ENCODE measurements around the gene INSM2. TPM values are rescaled to one million over a fixed set of nuclear protein-coding genes. Genes with fewer than 3 reads are reported as not detected.

The INSM2 gene
- total RNA-seq: 0.98 TPM

GRCh38 chr14:35533357-35534207, at the start of gene INSM2:
TSS of gene INSM2 (plus strand) at chr14:35534164. CDS start at chr14:35534253, 89 bp downstream.
- Histone ChIP-seq H3K36me3 (no peaks in the 10 kb centered on the region), H3K27me3 (no peaks in the 10 kb centered on the region), H3K9me3 (no peaks in the 10 kb centered on the region), H3K27ac (no peak within 1 kb of the TSS), H3K4me1 (peaks cover 29% of the 10 kb centered on the region), H3K4me3 (peak within 1 kb of the TSS; percentile 45 to 58)
- TF ChIP-seq POLR2A (IDR thresholded peaks at IDR 0.05) (no peak), POLR2AphosphoS5 (IDR thresholded peaks at IDR 0.05; ENCODE audit: insufficient read depth in 1 of 2, low read depth in 1 of 2) (no peak)
- TF ChIP-seq, protein P1, sequence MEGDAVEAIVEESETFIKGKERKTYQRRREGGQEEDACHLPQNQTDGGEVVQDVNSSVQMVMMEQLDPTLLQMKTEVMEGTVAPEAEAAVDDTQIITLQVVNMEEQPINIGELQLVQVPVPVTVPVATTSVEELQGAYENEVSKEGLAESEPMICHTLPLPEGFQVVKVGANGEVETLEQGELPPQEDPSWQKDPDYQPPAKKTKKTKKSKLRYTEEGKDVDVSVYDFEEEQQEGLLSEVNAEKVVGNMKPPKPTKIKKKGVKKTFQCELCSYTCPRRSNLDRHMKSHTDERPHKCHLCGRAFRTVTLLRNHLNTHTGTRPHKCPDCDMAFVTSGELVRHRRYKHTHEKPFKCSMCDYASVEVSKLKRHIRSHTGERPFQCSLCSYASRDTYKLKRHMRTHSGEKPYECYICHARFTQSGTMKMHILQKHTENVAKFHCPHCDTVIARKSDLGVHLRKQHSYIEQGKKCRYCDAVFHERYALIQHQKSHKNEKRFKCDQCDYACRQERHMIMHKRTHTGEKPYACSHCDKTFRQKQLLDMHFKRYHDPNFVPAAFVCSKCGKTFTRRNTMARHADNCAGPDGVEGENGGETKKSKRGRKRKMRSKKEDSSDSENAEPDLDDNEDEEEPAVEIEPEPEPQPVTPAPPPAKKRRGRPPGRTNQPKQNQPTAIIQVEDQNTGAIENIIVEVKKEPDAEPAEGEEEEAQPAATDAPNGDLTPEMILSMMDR (IDR thresholded peaks at IDR 0.05): no peak
- no peak for DNase-seq (ENCODE audit: extremely low spot score in 2 of 2)
- intact Hi-C loops (cut with DNase I): no loop called here

DNA sequence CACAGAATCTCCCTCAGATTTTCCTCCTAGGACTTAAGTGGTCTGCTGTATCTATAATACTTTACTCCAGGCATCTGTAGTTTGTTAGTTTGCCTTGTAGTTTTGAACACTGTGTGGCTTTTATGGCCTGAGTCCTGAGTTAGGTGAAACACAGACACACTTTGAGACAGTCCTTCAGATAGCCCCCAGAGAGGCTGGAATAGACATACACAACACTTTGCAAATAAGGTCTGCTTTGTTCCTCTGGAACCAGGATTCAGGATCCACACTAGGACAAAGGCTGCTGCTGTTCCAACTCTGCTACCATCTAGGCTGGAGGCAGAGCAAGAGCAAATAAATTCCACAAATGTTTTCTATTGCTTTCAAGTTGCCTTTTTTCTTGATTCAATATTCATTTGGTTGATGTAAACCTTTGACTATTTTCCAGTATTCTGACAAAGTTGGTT, 41.4 kb upstream of the INSM2 start:
- TF ChIP-seq POLR2A (IDR thresholded peaks at IDR 0.05) (no peak), POLR2AphosphoS5 (IDR thresholded peaks at IDR 0.05; ENCODE audit: insufficient read depth in 1 of 2, low read depth in 1 of 2) (no peak)
- TF ChIP-seq, protein P1 (IDR thresholded peaks at IDR 0.05): no peak
- H3K9me3 ChIP-seq: no peaks in the 10 kb centered on the region
- no peaks in the 10 kb centered on the region for H3K4me1 ChIP-seq
- no peak for DNase-seq (ENCODE audit: extremely low spot score in 2 of 2)
- no peak overlapping the region for H3K27ac ChIP-seq
- no peaks in the 10 kb centered on the region for H3K27me3 ChIP-seq
- intact Hi-C loops (cut with DNase I): no loop called here
- no peak overlapping the region for H3K4me3 ChIP-seq
- no peaks in the 10 kb centered on the region for H3K36me3 ChIP-seq

DNA sequence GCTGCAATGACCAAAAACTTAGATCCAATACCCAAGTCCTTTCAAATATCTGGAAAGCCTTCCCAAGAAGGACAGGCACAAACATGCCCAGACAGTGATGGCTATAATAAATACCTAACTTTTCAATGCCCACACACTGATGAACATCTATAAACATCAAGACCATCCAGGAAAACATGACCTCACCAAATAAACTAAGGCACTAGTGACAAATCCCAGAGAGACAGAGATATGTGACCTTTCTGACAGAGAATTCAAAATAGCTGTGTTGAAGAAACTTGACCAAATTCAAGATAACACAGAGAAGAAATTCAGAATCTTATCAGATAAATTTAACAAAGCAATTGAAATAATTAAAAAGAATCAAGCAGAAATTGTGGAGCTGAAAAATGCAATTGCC, 38.7 kb upstream of the INSM2 start:
- Histone ChIP-seq H3K36me3 (no peaks in the 10 kb centered on the region), H3K27ac (no peak overlapping the region), H3K4me3 (no peak overlapping the region), H3K27me3 (no peaks in the 10 kb centered on the region), H3K4me1 (no peaks in the 10 kb centered on the region), H3K9me3 (no peaks in the 10 kb centered on the region)
- no peak for DNase-seq (ENCODE audit: extremely low spot score in 2 of 2)
- intact Hi-C loops (cut with DNase I): no loop called here
- TF ChIP-seq POLR2AphosphoS5 (IDR thresholded peaks at IDR 0.05; ENCODE audit: insufficient read depth in 1 of 2, low read depth in 1 of 2) (no peak), POLR2A (IDR thresholded peaks at IDR 0.05) (no peak)
- TF ChIP-seq, protein P1 (IDR thresholded peaks at IDR 0.05): no peak

DNA sequence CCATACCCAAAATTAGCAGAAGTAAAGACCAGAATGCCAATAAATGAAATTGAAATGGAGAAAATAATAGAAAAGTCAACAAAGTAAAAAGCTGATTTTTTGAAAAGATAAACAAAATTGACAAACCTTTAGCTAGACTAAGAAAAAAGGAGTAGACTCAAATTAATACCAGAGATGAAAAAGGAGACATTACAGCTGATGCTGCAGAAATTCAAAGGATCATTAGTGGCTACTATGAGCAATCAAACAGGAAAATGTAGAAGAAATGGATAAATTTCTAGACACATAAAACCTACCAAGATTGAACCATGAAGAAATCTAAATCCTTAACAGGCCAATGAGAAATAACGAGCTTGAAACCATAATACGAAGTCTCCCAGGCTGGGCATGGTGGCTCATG, 34.8 kb upstream of the INSM2 start:
- Histone ChIP-seq H3K4me3 (no peak overlapping the region), H3K36me3 (no peaks in the 10 kb centered on the region), H3K4me1 (no peaks in the 10 kb centered on the region), H3K9me3 (no peaks in the 10 kb centered on the region), H3K27ac (no peak overlapping the region), H3K27me3 (no peaks in the 10 kb centered on the region)
- DNase-seq (ENCODE audit: extremely low spot score in 2 of 2): no peak
- intact Hi-C loops (cut with DNase I): no loop called here
- TF ChIP-seq POLR2A (IDR thresholded peaks at IDR 0.05): no peak
- TF ChIP-seq, protein P1 (IDR thresholded peaks at IDR 0.05): no peak
- TF ChIP-seq POLR2AphosphoS5 (IDR thresholded peaks at IDR 0.05; ENCODE audit: insufficient read depth in 1 of 2, low read depth in 1 of 2): no peak

DNA sequence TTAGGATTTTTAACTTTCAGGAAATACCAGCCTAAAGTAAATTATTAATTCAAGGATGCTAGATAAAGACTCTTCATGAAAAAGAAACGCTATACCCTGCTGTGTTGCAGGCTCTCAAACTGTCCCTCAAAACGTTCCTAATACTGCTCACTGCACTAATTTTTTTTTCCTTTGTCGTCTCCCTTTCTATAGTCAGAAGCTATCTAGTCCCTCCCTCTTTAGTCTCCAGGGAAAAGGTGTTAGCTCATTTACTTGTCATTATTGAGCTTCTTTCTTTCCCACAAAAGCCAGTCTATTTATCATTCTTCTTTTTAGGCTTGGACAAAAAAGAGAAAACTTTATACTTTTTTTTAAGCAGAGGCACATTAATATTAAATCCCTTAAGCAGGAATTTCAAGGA, 30.3 kb upstream of the INSM2 start:
- Histone ChIP-seq H3K27ac (no peak overlapping the region), H3K27me3 (no peaks in the 10 kb centered on the region), H3K9me3 (no peaks in the 10 kb centered on the region), H3K4me1 (no peaks in the 10 kb centered on the region), H3K4me3 (no peak overlapping the region), H3K36me3 (no peaks in the 10 kb centered on the region)
- TF ChIP-seq POLR2AphosphoS5 (IDR thresholded peaks at IDR 0.05; ENCODE audit: insufficient read depth in 1 of 2, low read depth in 1 of 2) (no peak), POLR2A (IDR thresholded peaks at IDR 0.05) (no peak)
- TF ChIP-seq, protein P1 (IDR thresholded peaks at IDR 0.05): no peak
- intact Hi-C loops (cut with DNase I): no loop called here
- no peak for DNase-seq (ENCODE audit: extremely low spot score in 2 of 2)
